ENCODE data around the gene B4GALT3.
A peak's percentile ranks its signal among the peaks of the same experiment; 100 is the strongest.

Gene B4GALT3

GRCh38 chr1:161163793-161164192 lies 13.5 kb downstream of the B4GALT3 start:
- DNase-seq (ENCODE audit: low read depth in 3 of 3): no peak

- no peak for DNase-seq (ENCODE audit: low read depth in 3 of 3)
Observed at GRCh38 chr1:161162806-161163205, 14.5 kb downstream of the B4GALT3 start.

GRCh38 chr1:161162052-161162451 lies 15.3 kb downstream of the B4GALT3 start:
- no peak for DNase-seq (ENCODE audit: low read depth in 3 of 3)

GRCh38 chr1:161161652-161162051 lies 15.7 kb downstream of the B4GALT3 start:
- DNase-seq (ENCODE audit: low read depth in 3 of 3): no peak

- DNase-seq (ENCODE audit: low read depth in 3 of 3): no peak
Observed at GRCh38 chr1:161160671-161161145, 16.6 kb downstream of the B4GALT3 start.

- no peak for DNase-seq (ENCODE audit: low read depth in 3 of 3)
Observed at GRCh38 chr1:161159913-161160243, 17.4 kb downstream of the B4GALT3 start.

- peak; percentile 85 to 87 (median 87) for DNase-seq (ENCODE audit: low read depth in 3 of 3)
Observed at GRCh38 chr1:161159087-161159912, 18.0 kb downstream of the B4GALT3 start, which contains the start of gene USP21. USP21 (plus strand) TSS chr1:161159500; CDS start chr1:161160641, 1,141 bp downstream.

- no peak for DNase-seq (ENCODE audit: low read depth in 3 of 3)
Observed at GRCh38 chr1:161158316-161159010, 18.8 kb downstream of the B4GALT3 start.

- DNase-seq (ENCODE audit: low read depth in 3 of 3): no peak
Observed at GRCh38 chr1:161157867-161158266, 19.4 kb downstream of the B4GALT3 start.

- peak; percentile 59 to 66 (median 61) for DNase-seq (ENCODE audit: low read depth in 3 of 3)
Observed at GRCh38 chr1:161153682-161154337, 23.5 kb downstream of the B4GALT3 start, which contains the start of gene UFC1. UFC1 (plus strand) TSS chr1:161153978; CDS start chr1:161153998, 20 bp downstream.

GRCh38 chr1:161153176-161153575 lies 24.1 kb downstream of the B4GALT3 start:
- DNase-seq (ENCODE audit: low read depth in 3 of 3): no peak

- no peak for DNase-seq (ENCODE audit: low read depth in 3 of 3)
Observed at GRCh38 chr1:161145832-161146231, 31.5 kb downstream of the B4GALT3 start.

GRCh38 chr1:161140755-161141400 lies 36.4 kb downstream of the B4GALT3 start:
- no peak for DNase-seq (ENCODE audit: low read depth in 3 of 3)

- peak in 1 of 3 experiments; percentile 34 for DNase-seq (ENCODE audit: low read depth in 3 of 3)
Observed at GRCh38 chr1:161139766-161140165, 37.5 kb downstream of the B4GALT3 start.

GRCh38 chr1:161138431-161138830 lies 38.9 kb downstream of the B4GALT3 start:
- DNase-seq (ENCODE audit: low read depth in 3 of 3): no peak

GRCh38 chr1:161137881-161138280 lies 39.4 kb downstream of the B4GALT3 start:
- DNase-seq (ENCODE audit: low read depth in 3 of 3): no peak

- no peak for DNase-seq (ENCODE audit: low read depth in 3 of 3)
Observed at GRCh38 chr1:161133220-161133740, 44.0 kb downstream of the B4GALT3 start.

- peak; percentile 80 to 87 (median 82) for DNase-seq (ENCODE audit: low read depth in 3 of 3)
Observed at GRCh38 chr1:161132410-161133219, 44.7 kb downstream of the B4GALT3 start, which contains the start of gene DEDD. DEDD (minus strand) TSS chr1:161132667; CDS start chr1:161124462, 8,205 bp downstream.

GRCh38 chr1:161131523-161132409 lies 45.5 kb downstream of the B4GALT3 start:
- DNase-seq (ENCODE audit: low read depth in 3 of 3): peak in 1 of 3 experiments; percentile 32
